ENCODE measurements around the gene PPP2R5B.

The PPP2R5B gene

DNA sequence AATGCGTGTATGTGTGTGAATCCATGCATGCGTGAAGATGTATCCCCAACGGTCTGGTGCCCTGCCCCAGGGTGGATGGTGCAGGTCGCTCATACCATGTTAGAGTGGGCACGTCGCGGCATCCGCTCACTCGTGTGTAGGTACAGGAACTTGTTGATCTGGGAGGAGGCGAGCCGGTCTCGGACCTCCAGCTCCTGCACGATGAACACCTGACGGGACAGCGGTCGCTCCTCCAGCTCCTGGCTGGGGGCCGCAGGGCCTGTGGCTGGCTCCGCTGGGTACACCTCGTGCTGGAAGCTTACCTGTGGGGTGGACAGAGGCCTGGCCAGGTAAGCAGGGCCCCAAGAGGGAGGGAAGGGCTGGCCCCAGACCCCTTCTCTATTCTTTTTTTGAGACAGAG is 25.9 kb upstream of the PPP2R5B start:
- H3K4me1 ChIP-seq (ENCODE audit: control insufficient read depth, insufficient read depth, low read length), result no peaks in the 10 kb centered on the region
- no peak overlapping the region for H3K4me3 ChIP-seq (ENCODE audit: low read depth, low read length)
- H3K27ac ChIP-seq (ENCODE audit: extremely low read depth, low read depth, low read length), result no peak overlapping the region
- TF ChIP-seq ZNF132 (tag by site-specific recombination; IDR thresholded peaks at IDR 0.05; ENCODE audit: borderline replicate concordance), result no peak
- TF ChIP-seq ZNF660 (tag by site-specific recombination; IDR thresholded peaks at IDR 0.05), result no peak
- peak; percentile 56 for TF ChIP-seq SCRT2 (tag by site-specific recombination; IDR thresholded peaks at IDR 0.05)
- no peak for TF ChIP-seq ZNF488 (tag by site-specific recombination; IDR thresholded peaks at IDR 0.05)
- TF ChIP-seq ZNF341 (tag by site-specific recombination; IDR thresholded peaks at IDR 0.05; ENCODE audit: low read depth), result no peak
- TF ChIP-seq BCL11B (tag by site-specific recombination; IDR thresholded peaks at IDR 0.05; ENCODE audit: low read depth), result no peak
- no peak for TF ChIP-seq MYNN (tag by site-specific recombination; IDR thresholded peaks at IDR 0.05; ENCODE audit: borderline replicate concordance)
- no peak for TF ChIP-seq KLF9 (tag by site-specific recombination; IDR thresholded peaks at IDR 0.05; ENCODE audit: low read depth)
- TF ChIP-seq ZNF514 (tag by site-specific recombination; IDR thresholded peaks at IDR 0.05), result no peak
- no peak for TF ChIP-seq ZXDB (tag by site-specific recombination; IDR thresholded peaks at IDR 0.05)
- peak; percentile 42; the same call in 1 of the 2 replicates for TF ChIP-seq ZNF600 (tag by site-specific recombination; IDR thresholded peaks at IDR 0.05)
- no peak for TF ChIP-seq ZNF791 (tag by site-specific recombination; IDR thresholded peaks at IDR 0.05)
- no peak for TF ChIP-seq ZFP41 (tag by site-specific recombination; IDR thresholded peaks at IDR 0.05; ENCODE audit: borderline replicate concordance)
- no peak for TF ChIP-seq ZNF792 (tag by site-specific recombination; IDR thresholded peaks at IDR 0.05)
- no peak for TF ChIP-seq ZNF768 (tag by site-specific recombination; IDR thresholded peaks at IDR 0.05)
- TF ChIP-seq ZNF302 (tag by site-specific recombination; IDR thresholded peaks at IDR 0.05; ENCODE audit: low read depth), result no peak
- no peak for TF ChIP-seq ZSCAN4 (tag by site-specific recombination; IDR thresholded peaks at IDR 0.05)
- ChIA-PET POLR2A (no interaction called here), CTCF (interaction anchor here (0.6 to 9.4 kb wide), 2 partner anchors 51 to 115 kb away, joined by 3 to 111 read pairs; no protein-coding TSS in a partner anchor)
- no peaks in the 10 kb centered on the region for H3K9me3 ChIP-seq (ENCODE audit: control insufficient read depth, insufficient read depth, low read depth, low read length)
- peaks cover 0 to 79% of the 10 kb centered on the region in 2 experiments; a peak in 2 of 3 replicates for H3K36me3 ChIP-seq (ENCODE audit: control insufficient read depth in 2 of 2, insufficient read depth in 1 of 2, low read length in 2 of 2)

DNA sequence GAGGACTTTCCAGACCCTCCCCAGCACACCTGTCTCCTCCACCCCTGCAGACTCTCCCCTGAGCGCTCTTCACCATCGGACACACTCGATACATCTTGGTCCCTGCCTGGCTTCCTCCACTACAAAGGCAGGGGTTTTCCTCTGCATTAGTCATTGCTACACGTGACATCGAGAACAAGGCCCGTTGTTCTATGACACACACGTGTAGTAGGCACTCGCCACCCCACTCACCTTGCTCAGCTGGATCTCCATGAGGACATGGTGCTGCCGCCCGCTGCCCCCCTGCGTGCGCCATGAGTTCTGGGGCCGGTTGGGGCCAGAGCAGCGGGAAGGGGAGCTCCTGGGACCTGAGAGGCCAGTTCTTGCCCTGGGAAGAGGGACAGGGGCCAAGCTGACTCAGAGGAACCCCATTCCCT is 24.2 kb upstream of the PPP2R5B start:
- Histone ChIP-seq H3K4me1 (ENCODE audit: control insufficient read depth, insufficient read depth, low read length) (no peaks in the 10 kb centered on the region), H3K36me3 (ENCODE audit: control insufficient read depth in 2 of 2, insufficient read depth in 1 of 2, low read length in 2 of 2) (peaks cover 0 to 77% of the 10 kb centered on the region in 2 experiments; a peak in 2 of 3 replicates), H3K9me3 (ENCODE audit: control insufficient read depth, insufficient read depth, low read depth, low read length) (no peaks in the 10 kb centered on the region), H3K4me3 (ENCODE audit: low read depth, low read length) (no peak overlapping the region), H3K27ac (ENCODE audit: extremely low read depth, low read depth, low read length) (no peak overlapping the region)
- POLR2A ChIA-PET, result interaction anchor here (0.7 kb wide), 1 partner anchor 16 kb away, joined by 3 read pairs; no protein-coding TSS in a partner anchor
- TF ChIP-seq ZNF580 (tag by site-specific recombination; IDR thresholded peaks at IDR 0.05), result no peak
- TF ChIP-seq ELK4 (IDR thresholded peaks at IDR 0.05; ENCODE audit: borderline replicate concordance, low read depth, low read length), result no peak
- CTCF ChIA-PET, result interaction anchor here (0.7 to 1.0 kb wide), 3 partner anchors 11 to 53 kb away, joined by 3 read pairs; no protein-coding TSS in a partner anchor

DNA sequence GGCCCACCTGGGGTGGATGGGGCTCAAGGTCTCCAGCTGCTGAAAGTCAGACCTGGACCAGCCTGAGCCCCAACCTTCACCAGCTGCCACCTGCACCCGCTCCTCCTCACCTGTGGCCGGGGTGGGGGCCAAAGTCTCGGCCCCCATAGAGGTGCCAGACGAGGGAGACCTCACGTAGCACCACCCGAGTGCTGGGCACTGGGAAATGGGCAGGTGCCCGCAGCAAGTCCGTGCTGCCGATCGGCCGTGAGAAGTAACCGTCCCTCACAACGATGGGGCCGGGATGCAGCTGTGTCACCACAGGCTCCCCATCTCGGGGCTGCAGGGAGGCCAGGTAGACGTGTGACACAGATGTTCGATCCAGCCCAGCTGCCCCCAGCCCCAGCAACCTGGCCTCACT is 23.7 kb upstream of the PPP2R5B start:
- Histone ChIP-seq H3K4me1 (ENCODE audit: control insufficient read depth, insufficient read depth, low read length) (no peaks in the 10 kb centered on the region), H3K27ac (ENCODE audit: extremely low read depth, low read depth, low read length) (no peak overlapping the region), H3K4me3 (ENCODE audit: low read depth, low read length) (no peak overlapping the region), H3K9me3 (ENCODE audit: control insufficient read depth, insufficient read depth, low read depth, low read length) (no peaks in the 10 kb centered on the region), H3K36me3 (ENCODE audit: control insufficient read depth in 2 of 2, insufficient read depth in 1 of 2, low read length in 2 of 2) (peaks cover 0 to 80% of the 10 kb centered on the region in 2 experiments; a peak in 2 of 3 replicates)
- POLR2A ChIA-PET, result no interaction called here
- CTCF ChIA-PET, result interaction anchor here (0.7 kb wide), 1 partner anchor 12 kb away, joined by 3 read pairs; no protein-coding TSS in a partner anchor
- TF ChIP-seq ZNF701 (tag by site-specific recombination; IDR thresholded peaks at IDR 0.05), result no peak
- TF ChIP-seq TRIM28 (IDR thresholded peaks at IDR 0.05; ENCODE audit: borderline replicate concordance, low read length), result no peak
- TF ChIP-seq ZNF239 (tag by site-specific recombination; IDR thresholded peaks at IDR 0.05), result no peak
- TF ChIP-seq, protein P1, sequence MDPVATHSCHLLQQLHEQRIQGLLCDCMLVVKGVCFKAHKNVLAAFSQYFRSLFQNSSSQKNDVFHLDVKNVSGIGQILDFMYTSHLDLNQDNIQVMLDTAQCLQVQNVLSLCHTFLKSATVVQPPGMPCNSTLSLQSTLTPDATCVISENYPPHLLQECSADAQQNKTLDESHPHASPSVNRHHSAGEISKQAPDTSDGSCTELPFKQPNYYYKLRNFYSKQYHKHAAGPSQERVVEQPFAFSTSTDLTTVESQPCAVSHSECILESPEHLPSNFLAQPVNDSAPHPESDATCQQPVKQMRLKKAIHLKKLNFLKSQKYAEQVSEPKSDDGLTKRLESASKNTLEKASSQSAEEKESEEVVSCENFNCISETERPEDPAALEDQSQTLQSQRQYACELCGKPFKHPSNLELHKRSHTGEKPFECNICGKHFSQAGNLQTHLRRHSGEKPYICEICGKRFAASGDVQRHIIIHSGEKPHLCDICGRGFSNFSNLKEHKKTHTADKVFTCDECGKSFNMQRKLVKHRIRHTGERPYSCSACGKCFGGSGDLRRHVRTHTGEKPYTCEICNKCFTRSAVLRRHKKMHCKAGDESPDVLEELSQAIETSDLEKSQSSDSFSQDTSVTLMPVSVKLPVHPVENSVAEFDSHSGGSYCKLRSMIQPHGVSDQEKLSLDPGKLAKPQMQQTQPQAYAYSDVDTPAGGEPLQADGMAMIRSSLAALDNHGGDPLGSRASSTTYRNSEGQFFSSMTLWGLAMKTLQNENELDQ (tag by site-specific recombination; IDR thresholded peaks at IDR 0.05; ENCODE audit: low read depth), result no peak
- TF ChIP-seq ZNF785 (tag by site-specific recombination; IDR thresholded peaks at IDR 0.05), result no peak
- no peak for TF ChIP-seq KLF1 (tag by site-specific recombination; IDR thresholded peaks at IDR 0.05)
- no peak for TF ChIP-seq GLI4 (tag by site-specific recombination; IDR thresholded peaks at IDR 0.05)
- TF ChIP-seq ZNF174 (tag by site-specific recombination; IDR thresholded peaks at IDR 0.05), result no peak
- no peak for TF ChIP-seq HOXD13 (CRISPR knock-in tag; IDR thresholded peaks at IDR 0.05; ENCODE audit: borderline replicate concordance)
- TF ChIP-seq ZNF133 (tag by site-specific recombination; IDR thresholded peaks at IDR 0.05), result no peak

Measured in HEK293 (cell line).